ENCODE results near the gene CRYGS.
"Not testable (repeated sequence)": the region's sequence is repeated elsewhere in the genome, so short reads cannot be mapped to it uniquely, and the experiment has no call there.

The CRYGS gene

GRCh38 chr3:186532598-186533072, 11.5 kb downstream of the CRYGS start:
- TF ChIP-seq CTCF (IDR thresholded peaks at IDR 0.05; ENCODE audit: low read depth, low read length): no peak
- DNase-seq (ENCODE audit: extremely low read depth, low read depth): no peak

- not testable (repeated sequence) for DNase-seq (ENCODE audit: extremely low read depth, low read depth)
These were observed 12.5 kb downstream of the CRYGS start for GRCh38 chr3:186531694-186532093.

- no peak for DNase-seq (ENCODE audit: extremely low read depth, low read depth)
- TF ChIP-seq CTCF (IDR thresholded peaks at IDR 0.05; ENCODE audit: low read depth, low read length): no peak
These were observed 13.8 kb downstream of the CRYGS start for GRCh38 chr3:186530415-186530814.

GRCh38 chr3:186529201-186529999, 14.8 kb downstream of the CRYGS start:
- no peak for TF ChIP-seq CTCF (IDR thresholded peaks at IDR 0.05; ENCODE audit: low read depth, low read length)
- no peak for DNase-seq (ENCODE audit: extremely low read depth, low read depth)

- TF ChIP-seq CTCF (IDR thresholded peaks at IDR 0.05; ENCODE audit: low read depth, low read length): no peak
- no peak for DNase-seq (ENCODE audit: extremely low read depth, low read depth)
These were observed 17.9 kb downstream of the CRYGS start for GRCh38 chr3:186526256-186526606.

GRCh38 chr3:186525369-186526255, 18.6 kb downstream of the CRYGS start:
- TF ChIP-seq CTCF (IDR thresholded peaks at IDR 0.05; ENCODE audit: low read depth, low read length): no peak
- no peak for DNase-seq (ENCODE audit: extremely low read depth, low read depth)

GRCh38 chr3:186524616-186525015, 19.6 kb downstream of the CRYGS start:
- no peak for TF ChIP-seq CTCF (IDR thresholded peaks at IDR 0.05; ENCODE audit: low read depth, low read length)
- DNase-seq (ENCODE audit: extremely low read depth, low read depth): no peak
